Testis (tissue), 3 donors: ENCODE data around the gene ZBTB39. TPM values are rescaled to one million over a fixed set of nuclear protein-coding genes. Genes with fewer than 3 reads are reported as not detected.
"Not testable (repeated sequence)": the region's sequence is repeated elsewhere in the genome, so short reads cannot be mapped to it uniquely, and the experiment has no call there.

Experiments
- DNase-seq: peaks from one replicate; pipeline ENCODE4 v3.0.0-alpha.2; 2019
- H3K27ac ChIP-seq, 2 donors: fragments of 200-600 bp; sonication (generic); one replicate each; pipeline ENCODE4 v1.5.1; 2019
- H3K27me3 ChIP-seq: fragments of 200-600 bp; sonication (generic); one replicate; pipeline ENCODE4 v1.5.1; 2019
- H3K36me3 ChIP-seq: fragments of 200-600 bp; sonication (generic); one replicate; pipeline ENCODE4 v1.5.1; 2017; ENCODE audit warnings: low read depth; ENCODE audit errors: missing control alignments
- H3K4me1 ChIP-seq: fragments of 200-600 bp; sonication (generic); one replicate; pipeline ENCODE4 v1.5.1; 2019
- H3K4me3 ChIP-seq, 2 donors: fragments of 200-600 bp; sonication (generic); one replicate each; pipeline ENCODE4 v1.5.1; 2017 to 2019
- H3K9me3 ChIP-seq: fragments of 200-600 bp; sonication (generic); one replicate; pipeline ENCODE4 v1.5.1; 2017
- CTCF ChIP-seq, 3 experiments: fragments of 450-650 bp in 2 of 3; fragments of 200-600 bp in 1 of 3; sonication (generic) in 1 of 3; IDR thresholded peaks; one replicate each; pipeline ENCODE4 v1.5.1; 2016 to 2019; ENCODE audit warnings: antibody characterized with exemption in 3 of 3, mild to moderate bottlenecking in 2 of 3, moderate library complexity in 1 of 3
- POLR2A ChIP-seq: fragments of 450-650 bp; IDR thresholded peaks from one replicate; pipeline ENCODE4 v1.6.1; 2017; ENCODE audit warnings: antibody characterized with exemption, mild to moderate bottlenecking, moderate library complexity
- WGBS, 2 donors: methylation state at CpG; one replicate each; pipeline ENCODE4 v1.1.5; 2018; 5-methylcytosine and 5-hydroxymethylcytosine counted together
- intact Hi-C: fragments of 100-400 bp; cut with DNase I; formaldehyde crosslinking; loops from one replicate; pipeline ENCODE4 v1.15.1; 2023; ENCODE audit warnings: low total_unique reads
- polyA plus RNA-seq: library from polyadenylated mRNA; stranded (reverse); fragments of 350-450 nt; fragmentation: Illumina TruSeq; extraction: RNeasy Lipid Tissue Mini Kit (QIAGEN cat#74804); gene quantifications from one replicate; pipeline ENCODE4 v1.2.3, GENCODE V29; 2014; ENCODE audit warnings: low read depth, low replicate concordance; ENCODE audit not compliant: insufficient read depth
- total RNA-seq, 2 donors: library from RNA; depleted of rRNA; stranded (reverse); fragments of >200 nt; gene quantifications; one replicate each; pipeline ENCODE4 v1.2.3, GENCODE V29; 2016

Gene ZBTB39
- total and polyA plus RNA-seq, 3 donors from 2014 or later = 15.3 to 21.7 (median 21.0) TPM

DNA sequence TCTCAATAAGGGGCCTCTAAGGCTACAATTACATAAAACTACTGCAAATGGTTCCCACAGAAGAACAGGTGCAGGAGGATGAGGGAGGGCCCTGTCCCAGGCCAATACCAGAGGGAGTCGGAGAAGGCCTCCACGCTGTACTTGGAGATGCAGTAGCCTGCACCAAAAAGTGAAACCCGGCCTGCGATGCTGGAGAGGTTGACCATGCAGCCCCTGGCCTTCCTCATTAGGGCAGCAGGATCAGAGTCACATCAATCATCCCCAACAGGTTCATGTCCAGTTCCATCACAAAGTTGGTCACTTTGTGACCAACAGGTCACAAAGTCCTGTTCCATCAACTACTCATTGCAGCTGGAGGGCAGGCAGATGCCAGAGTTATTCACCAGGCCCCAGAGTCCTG lies 23.0 kb downstream of the ZBTB39 start:
- TF ChIP-seq POLR2A (no peak), CTCF (IDR thresholded peaks at IDR 0.05) (no peak)
- H3K4me3 ChIP-seq = no peak overlapping the region
- 97% methylated on average over 4 of the region's 4 CpGs for WGBS, 2 donors
- H3K27ac ChIP-seq = no peak overlapping the region
- no peak for DNase-seq
- intact Hi-C loops = no loop called here
- H3K27me3 ChIP-seq = no peaks in the 10 kb centered on the region
- H3K36me3 ChIP-seq = no peaks in the 10 kb centered on the region
- no peaks in the 10 kb centered on the region for H3K9me3 ChIP-seq
- peaks cover 7% of the 10 kb centered on the region for H3K4me1 ChIP-seq

- H3K36me3 ChIP-seq, DNase-seq, H3K4me3 ChIP-seq, intact Hi-C loops, H3K9me3 ChIP-seq, H3K27ac ChIP-seq, H3K27me3 ChIP-seq, H3K4me1 ChIP-seq: not testable (repeated sequence)
- WGBS, 2 donors = 100% methylated on average over 2 of the region's 3 CpGs
These were observed 23.6 kb downstream of the ZBTB39 start for GRCh38 chr12:56982578-56983236.

- intact Hi-C loops = no loop called here
- no peaks in the 10 kb centered on the region for H3K4me1 ChIP-seq
- no peaks in the 10 kb centered on the region for H3K27me3 ChIP-seq
- H3K4me3 ChIP-seq = no peak overlapping the region
- no peaks in the 10 kb centered on the region for H3K36me3 ChIP-seq
- no peak overlapping the region for H3K27ac ChIP-seq
- DNase-seq = no peak
- H3K9me3 ChIP-seq = no peaks in the 10 kb centered on the region
- TF ChIP-seq CTCF (IDR thresholded peaks at IDR 0.05) = no peak
- TF ChIP-seq POLR2A = no peak
- WGBS, 2 donors = 94 to 98% methylated on average over 4 of the region's 4 CpGs
These were observed 25.3 kb downstream of the ZBTB39 start for GRCh38 chr12:56980941-56981530.

DNA sequence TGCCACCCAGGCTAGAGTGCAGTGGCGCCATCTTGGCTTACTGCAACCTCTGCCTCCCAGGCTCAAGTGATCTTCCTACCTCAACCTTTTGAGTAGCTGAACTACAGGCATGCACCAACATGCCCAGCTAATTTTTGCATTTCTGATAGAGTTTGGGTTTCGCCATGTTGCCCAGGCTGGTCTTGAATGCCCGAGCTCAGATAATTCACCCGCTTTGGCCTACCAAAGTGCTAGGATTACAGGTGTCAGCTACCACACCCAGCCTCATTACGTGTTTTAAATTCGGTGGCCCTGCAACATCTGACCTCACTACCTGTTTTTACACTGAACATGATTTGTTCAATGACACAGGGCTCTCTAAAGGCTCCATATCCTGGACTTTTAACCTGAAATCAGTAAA lies 26.1 kb downstream of the ZBTB39 start:
- no peak for DNase-seq
- H3K36me3 ChIP-seq = no peaks in the 10 kb centered on the region
- no peaks in the 10 kb centered on the region for H3K9me3 ChIP-seq
- no peak overlapping the region for H3K4me3 ChIP-seq
- H3K4me1 ChIP-seq = no peaks in the 10 kb centered on the region
- no peak for TF ChIP-seq CTCF (IDR thresholded peaks at IDR 0.05)
- no peak for TF ChIP-seq POLR2A
- no peaks in the 10 kb centered on the region for H3K27me3 ChIP-seq
- intact Hi-C loops = no loop called here
- WGBS, 2 donors = 95 to 97% methylated on average over 5 to 6 of the region's 6 CpGs
- H3K27ac ChIP-seq = no peak overlapping the region

DNA sequence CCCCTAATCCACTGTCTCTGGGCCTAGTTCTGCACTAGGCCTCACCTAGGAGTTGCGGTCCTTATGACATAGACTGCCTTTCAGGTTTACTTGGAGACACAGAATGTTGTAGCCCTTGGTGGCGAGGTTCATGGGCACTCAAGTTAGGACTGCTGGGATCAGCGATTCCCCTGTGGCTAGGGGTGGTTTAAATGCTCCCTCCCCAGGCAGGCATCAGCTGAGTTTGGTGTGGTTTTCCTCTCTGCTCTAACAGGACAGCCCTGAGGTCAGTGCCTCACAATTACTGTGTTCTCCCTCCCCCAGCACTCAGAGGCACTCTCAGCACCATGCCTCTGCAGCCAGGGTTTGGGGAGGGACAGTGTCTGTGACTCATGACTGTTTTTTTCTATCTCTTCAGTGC lies 26.7 kb downstream of the ZBTB39 start:
- 94 to 97% methylated on average over 3 of the region's 3 CpGs for WGBS, 2 donors
- Histone ChIP-seq H3K27me3 (no peaks in the 10 kb centered on the region), H3K9me3 (no peaks in the 10 kb centered on the region), H3K4me1 (no peaks in the 10 kb centered on the region), H3K36me3 (no peaks in the 10 kb centered on the region), H3K4me3 (no peak overlapping the region), H3K27ac (no peak overlapping the region)
- no peak for DNase-seq
- TF ChIP-seq CTCF (IDR thresholded peaks at IDR 0.05) (no peak), POLR2A (no peak)
- intact Hi-C loops = no loop called here
